Upper lobe of left lung (tissue), 6 donors: ENCODE results near the gene RAD51C. TPM values are rescaled to one million over a fixed set of nuclear protein-coding genes. Genes with fewer than 3 reads are reported as not detected.
"Not testable (repeated sequence)": the region's sequence is repeated elsewhere in the genome, so short reads cannot be mapped to it uniquely, and the experiment has no call there.

ENCODE experiments used
- ATAC-seq, 2 donors: fragments of 200-7000 bp; cut with Tn5 transposase; one replicate each; pipeline ENCODE4 v1.9.1; 2022; ENCODE audit warnings: mild to moderate bottlenecking in 2 of 2, moderate library complexity in 2 of 2; ENCODE audit not compliant: low FRiP score in 2 of 2
- DNase-seq, 2 donors: peaks; one replicate each; pipeline ENCODE4 v3.0.0-alpha.2; 2019 to 2020
- H3K27ac ChIP-seq, 4 donors: fragments of 200-600 bp; sonication (generic); one replicate each; pipeline ENCODE4 v1.5.1; 2016 to 2019
- H3K27me3 ChIP-seq, 4 donors: fragments of 200-600 bp; sonication (generic); one replicate each; pipeline ENCODE4 v1.5.1; 2017 to 2019
- H3K36me3 ChIP-seq, 4 donors: fragments of 200-600 bp; sonication (generic); one replicate each; pipeline ENCODE4 v1.5.1; 2016 to 2019
- H3K4me1 ChIP-seq, 4 donors: fragments of 200-600 bp; sonication (generic); one replicate each; pipeline ENCODE4 v1.5.1; 2018 to 2019
- H3K4me3 ChIP-seq, 4 donors: fragments of 200-600 bp; sonication (generic); one replicate each; pipeline ENCODE4 v1.5.1; 2017 to 2019; ENCODE audit warnings: mild to moderate bottlenecking in 2 of 4, moderate library complexity in 1 of 4
- H3K9me3 ChIP-seq, 4 donors: fragments of 200-600 bp; sonication (generic); one replicate each; pipeline ENCODE4 v1.5.1; 2018 to 2019
- CTCF ChIP-seq, 6 experiments: fragments of 450-650 bp in 4 of 6; fragments of 200-600 bp in 2 of 6; sonication (generic) in 2 of 6; IDR thresholded peaks; one replicate each; pipeline ENCODE4 v1.5.1; 2016 to 2019; ENCODE audit warnings: antibody characterized with exemption in 6 of 6
- EP300 ChIP-seq, 4 donors: sonication (generic); formaldehyde crosslinking; IDR thresholded peaks; one replicate each; pipeline ENCODE4 v1.5.1; 2017; ENCODE audit warnings: antibody characterized with exemption in 4 of 4, control low read depth in 2 of 4
- POLR2A ChIP-seq, 4 donors: fragments of 450-650 bp; IDR thresholded peaks; one replicate each; pipeline ENCODE4 v1.5.1; 2016 to 2017; ENCODE audit warnings: antibody characterized with exemption in 4 of 4, mild to moderate bottlenecking in 2 of 4
- POLR2AphosphoS5 ChIP-seq, 2 donors: sonication (generic); formaldehyde crosslinking; IDR thresholded peaks; one replicate each; pipeline ENCODE4 v1.5.1; 2017; ENCODE audit warnings: antibody characterized with exemption in 2 of 2
- WGBS, 2 donors: methylation state at CpG; one replicate each; pipeline ENCODE4 v1.1.5; 2017 to 2018; 5-methylcytosine and 5-hydroxymethylcytosine counted together
- total RNA-seq, 6 donors: library from RNA; depleted of rRNA in 4 of 6; stranded (reverse); fragments of >200 nt in 4 of 6; gene quantifications; one replicate each; pipeline versions ENCODE4 v1.1.0 to v1.2.1, GENCODE V29; 2016 to 2021
- donor health status: DM: no; HTN: no; CAD: no; lungs with moderate emphysema.
- donor health status: DM: no; HTN: yes; CAD: no; lungs with severe emphysema.

RAD51C gene
- total RNA-seq, 6 donors from 2014 or later: 10.9 to 21.0 (median 15.9) TPM

- H3K4me1 ChIP-seq: peaks cover 0 to 9% (median 4%) of the 10 kb centered on the region in 4 donors
- H3K27ac ChIP-seq: peak overlapping the region; percentile 75 to 88 (median 83)
- H3K4me3 ChIP-seq: peak overlapping the region; percentile 10 to 57 (median 44)
- no peaks in the 10 kb centered on the region for H3K27me3 ChIP-seq
- H3K9me3 ChIP-seq: no peaks in the 10 kb centered on the region
- H3K36me3 ChIP-seq: no peaks in the 10 kb centered on the region
- ATAC-seq (peak; percentile 95), DNase-seq (peak in 1 of 2 donors; percentile 68)
- TF ChIP-seq EP300 (IDR thresholded peaks at IDR 0.05) (peak in 2 of 4 donors; percentile 1 to 87), CTCF (IDR thresholded peaks at IDR 0.05) (peak in 1 of 6 experiments; percentile 6), POLR2A (IDR thresholded peaks at IDR 0.05) (peak; percentile 57 to 98 (median 92)), POLR2AphosphoS5 (IDR thresholded peaks at IDR 0.05) (peak; percentile 92 to 100)
- 1 to 2% methylated on average over 38 of the region's 38 CpGs for WGBS, 2 donors
These were observed 33.3 kb upstream of the RAD51C start for GRCh38 chr17:58658804-58659713.

- H3K9me3 ChIP-seq, H3K27me3 ChIP-seq, DNase-seq, ATAC-seq, H3K36me3 ChIP-seq, H3K4me1 ChIP-seq: not testable (repeated sequence)
- peak overlapping the region; percentile 10 to 57 (median 44) for H3K4me3 ChIP-seq
- peak overlapping the region; percentile 75 to 88 (median 83) for H3K27ac ChIP-seq
- WGBS, 2 donors: 37 to 38% methylated on average over 9 of the region's 9 CpGs
These were observed 32.7 kb upstream of the RAD51C start for GRCh38 chr17:58659714-58660084.

GRCh38 chr17:58660621-58661020, 31.8 kb upstream of the RAD51C start:
- DNase-seq (no peak), ATAC-seq (no peak)
- H3K36me3 ChIP-seq: no peaks in the 10 kb centered on the region
- H3K9me3 ChIP-seq: no peaks in the 10 kb centered on the region
- no peak overlapping the region for H3K27ac ChIP-seq
- H3K4me1 ChIP-seq: peaks cover 0 to 9% (median 4%) of the 10 kb centered on the region in 4 donors
- TF ChIP-seq EP300 (IDR thresholded peaks at IDR 0.05) (no peak), POLR2A (IDR thresholded peaks at IDR 0.05) (no peak), CTCF (IDR thresholded peaks at IDR 0.05) (no peak), POLR2AphosphoS5 (IDR thresholded peaks at IDR 0.05) (no peak)
- no peaks in the 10 kb centered on the region for H3K27me3 ChIP-seq
- H3K4me3 ChIP-seq: no peak overlapping the region
- WGBS, 2 donors: 84 to 87% methylated on average over 4 of the region's 4 CpGs

- Histone ChIP-seq H3K9me3 (no peaks in the 10 kb centered on the region), H3K27me3 (no peaks in the 10 kb centered on the region), H3K4me3 (no peak overlapping the region), H3K36me3 (no peaks in the 10 kb centered on the region), H3K4me1 (peaks cover 0 to 9% (median 4%) of the 10 kb centered on the region in 4 donors), H3K27ac (no peak overlapping the region)
- 94 to 96% methylated on average over 26 of the region's 26 CpGs for WGBS, 2 donors
- TF ChIP-seq POLR2AphosphoS5 (IDR thresholded peaks at IDR 0.05): no peak
- no peak for TF ChIP-seq CTCF (IDR thresholded peaks at IDR 0.05)
- no peak for TF ChIP-seq EP300 (IDR thresholded peaks at IDR 0.05)
- TF ChIP-seq POLR2A (IDR thresholded peaks at IDR 0.05): no peak
- ATAC-seq (no peak), DNase-seq (peak in 1 of 2 donors; percentile 81)
These were observed 30.9 kb upstream of the RAD51C start for GRCh38 chr17:58661499-58661898.

- Histone ChIP-seq H3K4me1 (no peaks in the 10 kb centered on the region), H3K27ac (no peak overlapping the region), H3K9me3 (no peaks in the 10 kb centered on the region), H3K4me3 (no peak overlapping the region), H3K27me3 (no peaks in the 10 kb centered on the region), H3K36me3 (no peaks in the 10 kb centered on the region)
- ATAC-seq (no peak), DNase-seq (no peak)
- TF ChIP-seq CTCF (IDR thresholded peaks at IDR 0.05) (no peak), POLR2A (IDR thresholded peaks at IDR 0.05) (no peak), EP300 (IDR thresholded peaks at IDR 0.05) (no peak), POLR2AphosphoS5 (IDR thresholded peaks at IDR 0.05) (no peak)
- WGBS, 2 donors: 77 to 80% methylated on average over 2 of the region's 2 CpGs
These were observed 28.1 kb upstream of the RAD51C start for GRCh38 chr17:58664302-58664701.
